Stimulated activated CD4-positive, alpha-beta T cell treated with anti-CD3 and anti-CD28 coated beads, TNF-alpha, amount 100 ng/mL, for 24 hours (primary cell): ENCODE data around the gene CSNK1G3.

ENCODE experiments used
- DNase-seq, 3 experiments: peaks; one replicate each; pipeline ENCODE4 v3.0.0-alpha.2; 2020; ENCODE audit warnings: low read depth in 3 of 3

CSNK1G3 gene

DNA sequence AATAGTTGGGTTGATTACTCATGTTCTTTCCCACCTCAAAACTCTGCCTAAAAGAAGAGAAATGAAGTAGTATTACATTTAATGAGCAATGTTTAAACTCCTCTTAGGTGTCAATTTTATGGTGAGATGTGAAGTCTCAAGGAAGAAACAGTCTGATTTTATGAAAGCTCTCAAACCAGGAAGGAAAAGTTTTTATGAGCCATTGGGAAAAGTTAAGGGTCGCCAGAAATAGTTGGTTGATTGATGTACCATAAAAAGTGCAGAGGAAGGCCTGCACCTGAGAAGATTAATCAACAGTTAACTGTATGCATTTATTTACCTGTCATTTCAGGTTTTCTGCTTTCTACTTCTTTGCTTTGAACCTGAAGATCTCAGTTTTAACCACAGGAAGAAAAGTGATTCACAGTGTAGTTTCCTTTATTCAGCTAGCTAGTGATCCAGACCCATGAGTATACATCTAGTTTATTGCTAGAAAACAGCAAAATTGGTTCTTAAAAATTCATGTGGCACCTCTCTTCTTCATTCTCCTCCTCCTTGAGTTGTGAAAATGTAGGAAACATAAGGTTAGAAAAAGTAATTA lies 133.1 kb downstream of the CSNK1G3 start:
- no peak for DNase-seq

DNA sequence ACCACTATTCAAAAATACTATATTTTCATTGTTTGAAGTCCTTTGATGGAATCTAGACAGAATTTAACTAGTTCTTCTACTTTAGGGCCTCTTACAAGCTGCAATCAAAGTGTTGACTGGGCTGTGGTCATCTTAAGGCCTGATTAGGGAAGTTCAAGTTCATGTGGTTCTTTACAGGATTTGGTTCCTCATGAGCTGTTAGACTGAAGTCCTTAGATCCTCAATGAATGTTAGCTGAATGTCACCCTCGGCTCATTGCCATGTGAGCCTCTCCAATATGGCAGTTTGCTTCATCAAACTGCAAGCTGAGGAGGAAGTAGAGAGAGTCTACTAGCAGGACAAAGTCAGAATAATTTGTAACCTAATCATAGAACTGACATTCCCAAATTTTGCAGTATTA lies 135.1 kb downstream of the CSNK1G3 start:
- no peak for DNase-seq

DNA sequence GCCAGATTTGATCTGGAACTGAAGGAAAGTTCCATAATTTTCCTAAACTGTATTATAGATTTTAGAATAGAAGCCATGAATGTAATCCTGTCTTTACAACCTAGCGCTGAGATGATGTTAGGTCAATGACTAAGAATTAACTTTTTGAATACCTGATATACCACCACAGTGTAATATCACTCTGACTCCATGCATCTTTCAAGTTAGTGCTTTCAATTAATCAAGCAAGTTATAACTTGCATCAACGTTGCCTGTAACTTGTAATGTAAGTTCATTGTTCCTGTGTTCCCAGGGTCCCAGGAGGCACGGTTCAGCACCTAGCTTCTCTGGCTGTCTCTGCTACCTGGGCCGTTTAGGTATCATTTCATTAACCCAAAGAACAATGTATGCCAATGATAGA lies 139.3 kb downstream of the CSNK1G3 start:
- no peak for DNase-seq

DNA sequence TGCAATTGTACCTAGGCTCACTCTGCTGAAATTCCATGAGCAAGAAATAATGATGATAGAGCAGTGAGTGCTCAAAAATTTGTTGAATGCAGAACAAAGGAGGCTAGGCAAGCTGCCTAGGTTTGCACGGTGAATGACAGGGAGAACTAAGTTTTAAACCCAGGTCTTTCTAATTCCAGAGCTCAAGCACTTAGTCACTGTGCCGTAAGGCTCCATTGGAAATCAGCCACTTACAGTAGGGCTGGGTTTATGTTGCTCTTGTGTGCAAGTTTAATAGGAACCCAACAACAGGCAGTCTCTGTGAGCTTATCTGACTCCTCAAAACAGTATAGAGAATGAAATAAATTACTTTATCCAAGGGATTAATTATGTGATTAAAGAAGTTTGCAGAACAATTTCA lies 147.0 kb downstream of the CSNK1G3 start:
- DNase-seq, result no peak

DNA sequence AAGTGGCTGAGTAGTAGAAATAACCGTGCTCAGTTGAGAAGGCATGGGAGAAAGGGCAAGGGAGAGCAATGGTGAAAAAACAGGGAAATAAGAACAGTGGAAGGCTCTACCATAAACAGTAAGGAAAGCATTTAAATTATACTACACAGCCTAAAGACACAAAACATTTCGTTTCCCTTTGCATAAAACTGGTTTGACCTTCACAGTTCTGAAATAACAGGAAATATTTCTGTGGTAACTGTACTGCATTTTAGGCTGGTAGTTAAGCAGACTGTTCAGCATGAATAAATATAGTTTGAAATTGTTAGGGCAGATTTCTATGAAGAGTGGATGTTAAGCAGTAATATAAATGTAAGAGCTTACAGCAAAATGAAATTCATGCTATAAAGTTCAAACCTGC lies 147.5 kb downstream of the CSNK1G3 start:
- DNase-seq, result no peak

DNA sequence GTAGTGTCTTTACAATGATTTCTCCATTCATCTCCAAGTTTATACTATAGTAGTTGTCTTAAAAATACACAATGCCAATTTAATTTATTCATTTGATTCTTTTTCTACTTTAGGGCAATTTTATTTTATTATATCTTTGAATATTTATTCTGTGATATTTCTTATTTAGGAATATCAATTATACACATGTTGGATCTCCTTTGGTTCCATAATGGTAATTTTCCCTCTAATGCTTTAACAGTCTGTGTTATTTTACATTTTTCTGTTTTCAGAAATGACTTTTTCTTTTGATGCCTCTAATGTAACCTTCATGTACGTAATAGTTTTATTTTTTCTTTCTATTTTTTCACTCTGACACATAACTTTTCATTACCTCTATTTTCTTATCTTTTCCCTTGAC lies 153.0 kb downstream of the CSNK1G3 start:
- no peak for DNase-seq

DNA sequence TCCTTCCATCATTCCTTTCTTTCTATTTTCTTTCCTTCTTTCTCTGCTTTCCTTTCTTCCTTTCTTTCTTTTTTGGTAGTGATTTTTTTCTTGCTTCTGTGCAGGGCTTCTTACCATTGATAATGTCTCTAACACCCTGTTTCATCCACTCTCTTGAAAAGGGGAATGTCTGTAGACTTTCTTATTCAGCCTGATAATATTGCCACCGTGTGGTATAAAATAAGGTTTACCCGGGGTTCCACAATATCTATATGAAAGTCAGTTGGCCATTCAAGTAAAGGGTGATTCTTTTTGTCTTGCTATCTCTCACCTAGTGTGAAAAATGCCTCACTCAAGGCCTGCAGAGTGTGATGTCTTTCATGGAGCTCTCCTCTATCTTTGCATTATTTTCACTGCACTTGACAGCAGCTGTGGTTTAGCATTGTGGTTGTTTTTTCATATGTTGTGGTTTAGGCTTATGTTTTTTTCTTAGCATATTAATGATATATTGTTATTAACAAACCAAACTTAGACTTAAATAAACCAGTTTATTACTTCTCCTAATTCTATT lies 153.9 kb downstream of the CSNK1G3 start:
- no peak for DNase-seq
